HL-60/S4 treated with phorbol 12-myristate 13-acetate at 8.2 ng/mL for 4 days and 3 days (cell line): ENCODE data around the gene NCDN.

Experiments used
- in situ Hi-C: fragments of 300-500 bp; cut with MboI; formaldehyde crosslinking; loops from 2 replicates; pipeline ENCODE4 v1.15.0; 2022; ENCODE audit warnings: low sequenced_read_pairs

Gene NCDN, protein sequence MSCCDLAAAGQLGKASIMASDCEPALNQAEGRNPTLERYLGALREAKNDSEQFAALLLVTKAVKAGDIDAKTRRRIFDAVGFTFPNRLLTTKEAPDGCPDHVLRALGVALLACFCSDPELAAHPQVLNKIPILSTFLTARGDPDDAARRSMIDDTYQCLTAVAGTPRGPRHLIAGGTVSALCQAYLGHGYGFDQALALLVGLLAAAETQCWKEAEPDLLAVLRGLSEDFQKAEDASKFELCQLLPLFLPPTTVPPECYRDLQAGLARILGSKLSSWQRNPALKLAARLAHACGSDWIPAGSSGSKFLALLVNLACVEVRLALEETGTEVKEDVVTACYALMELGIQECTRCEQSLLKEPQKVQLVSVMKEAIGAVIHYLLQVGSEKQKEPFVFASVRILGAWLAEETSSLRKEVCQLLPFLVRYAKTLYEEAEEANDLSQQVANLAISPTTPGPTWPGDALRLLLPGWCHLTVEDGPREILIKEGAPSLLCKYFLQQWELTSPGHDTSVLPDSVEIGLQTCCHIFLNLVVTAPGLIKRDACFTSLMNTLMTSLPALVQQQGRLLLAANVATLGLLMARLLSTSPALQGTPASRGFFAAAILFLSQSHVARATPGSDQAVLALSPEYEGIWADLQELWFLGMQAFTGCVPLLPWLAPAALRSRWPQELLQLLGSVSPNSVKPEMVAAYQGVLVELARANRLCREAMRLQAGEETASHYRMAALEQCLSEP

DNA sequence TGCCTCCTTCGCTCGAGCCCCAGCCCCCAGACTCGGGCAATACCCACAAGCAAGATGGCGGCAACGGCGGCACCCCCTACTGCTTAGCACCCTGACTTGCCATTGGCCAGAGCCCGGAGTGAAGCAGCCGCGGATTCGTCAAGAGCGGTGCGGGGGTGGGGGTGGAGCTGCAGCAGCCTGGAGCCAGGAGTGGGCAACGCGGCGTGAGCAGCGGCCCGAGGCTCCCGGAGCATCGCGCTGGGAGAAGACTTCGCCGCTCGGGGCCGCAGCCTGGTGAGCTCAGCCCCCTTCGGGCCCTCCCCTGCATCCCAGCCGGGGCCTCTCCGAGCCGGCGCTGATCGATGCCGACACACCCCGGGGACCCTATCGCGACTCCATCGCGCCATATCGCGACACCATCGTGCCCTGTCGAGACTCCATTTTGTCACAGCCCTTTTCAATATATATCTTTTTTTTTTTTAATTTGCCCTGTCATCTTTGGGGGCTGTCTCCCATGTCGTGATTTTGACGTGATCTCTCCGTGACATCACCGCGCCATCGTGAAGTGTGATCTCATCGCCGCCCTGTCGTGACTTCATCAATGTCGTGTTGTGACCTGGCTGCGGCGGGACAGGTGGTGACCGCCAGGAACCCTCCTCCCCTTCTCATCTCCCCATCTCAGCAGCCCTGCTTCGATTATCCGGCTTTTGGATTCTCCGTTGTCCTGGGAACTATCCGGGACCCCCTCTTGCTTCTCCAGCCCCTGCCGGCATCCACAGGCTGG lies at the start of gene NCDN:
NCDN (plus strand) TSS at position 189 of the 763 bp plus-strand sequence; CDS start at position 581, 392 bp downstream.
- in situ Hi-C loops = no loop called here

- in situ Hi-C loops = no loop called here
Observed at GRCh38 chr1:35507947-35508346, 49.7 kb upstream of the NCDN start.

DNA sequence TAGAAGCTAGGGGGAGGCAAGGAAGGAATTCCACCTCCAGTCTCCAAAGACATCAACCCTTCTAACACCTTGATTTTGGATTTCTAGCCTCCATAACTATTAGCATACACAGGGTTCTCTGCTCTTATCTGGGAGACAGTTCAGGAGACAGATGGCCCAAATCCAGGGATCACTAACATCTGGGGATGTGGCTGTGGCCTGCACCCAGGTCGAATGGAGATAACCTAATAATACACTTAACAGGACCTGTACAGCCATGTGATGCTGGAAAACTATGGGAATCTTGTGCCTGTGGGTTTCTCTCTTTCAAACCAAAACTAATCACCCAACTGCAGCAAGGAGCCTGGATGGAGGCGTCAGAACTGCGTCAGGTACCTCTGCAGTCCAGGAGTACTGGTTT lies 48.0 kb upstream of the NCDN start:
- in situ Hi-C loops = no loop called here

- in situ Hi-C loops = no loop called here
Observed at GRCh38 chr1:35511305-35511704, 46.3 kb upstream of the NCDN start.

DNA sequence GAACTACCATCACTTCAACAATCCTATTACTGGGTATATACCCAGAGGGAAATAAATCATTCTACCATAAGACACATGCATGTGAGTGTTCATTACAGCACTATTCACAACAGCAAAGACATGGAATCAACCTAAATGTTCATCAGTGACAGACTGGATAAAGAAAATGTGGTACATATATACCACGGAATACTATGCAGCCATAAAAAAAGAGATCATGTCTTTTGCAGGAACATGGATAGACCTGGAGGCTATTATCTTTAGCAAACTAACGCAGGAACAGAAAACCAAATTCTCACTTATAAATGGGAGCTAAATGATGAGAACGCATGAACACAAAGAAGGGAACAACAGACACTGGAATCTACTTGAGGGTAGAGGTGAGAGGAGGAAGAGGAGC lies 39.4 kb upstream of the NCDN start:
- in situ Hi-C loops = no loop called here

DNA sequence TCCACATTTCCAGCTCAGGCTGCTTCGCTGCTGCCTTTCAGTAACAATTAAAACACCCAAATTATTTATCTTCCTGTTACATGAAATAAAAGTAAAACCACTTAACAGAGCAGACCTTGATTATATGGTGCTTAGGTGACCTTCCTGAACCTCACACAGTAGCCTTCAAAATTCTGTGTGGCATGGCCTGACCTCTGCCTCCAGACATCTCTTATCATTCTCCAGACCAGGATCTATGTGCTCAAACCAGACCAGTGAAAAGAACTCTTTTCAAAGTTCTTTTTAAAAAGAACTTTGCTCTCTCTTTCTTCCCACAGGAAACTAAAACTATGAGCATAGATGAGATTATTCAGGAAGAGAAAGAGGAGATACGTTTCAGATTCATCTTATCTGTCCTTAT lies 38.2 kb upstream of the NCDN start:
- in situ Hi-C loops = no loop called here

- in situ Hi-C loops = no loop called here
Observed at GRCh38 chr1:35524106-35524505, 33.5 kb upstream of the NCDN start.

GRCh38 chr1:35530168-35530567 lies 27.4 kb upstream of the NCDN start:
- in situ Hi-C loops = no loop called here

DNA sequence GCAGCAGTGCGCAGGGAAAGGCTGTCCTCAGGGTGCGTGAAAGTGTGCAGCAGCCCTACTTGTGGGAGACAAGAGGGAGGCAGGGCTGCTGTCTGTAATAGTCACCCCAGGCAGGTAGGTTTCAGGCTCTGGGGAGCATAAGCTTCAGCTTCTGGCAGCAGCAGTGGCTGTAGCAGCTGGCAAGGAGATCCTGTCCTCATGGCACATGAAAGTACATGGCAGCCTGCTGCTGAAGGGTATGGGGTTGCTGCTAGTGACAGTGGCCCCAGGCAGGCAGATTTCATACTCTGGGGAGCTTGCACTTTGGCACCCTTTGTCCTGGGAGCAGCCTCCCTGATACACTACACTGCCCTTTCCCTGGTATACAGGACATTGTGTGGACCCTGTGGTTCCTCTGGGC lies 26.7 kb upstream of the NCDN start:
- in situ Hi-C loops = no loop called here

DNA sequence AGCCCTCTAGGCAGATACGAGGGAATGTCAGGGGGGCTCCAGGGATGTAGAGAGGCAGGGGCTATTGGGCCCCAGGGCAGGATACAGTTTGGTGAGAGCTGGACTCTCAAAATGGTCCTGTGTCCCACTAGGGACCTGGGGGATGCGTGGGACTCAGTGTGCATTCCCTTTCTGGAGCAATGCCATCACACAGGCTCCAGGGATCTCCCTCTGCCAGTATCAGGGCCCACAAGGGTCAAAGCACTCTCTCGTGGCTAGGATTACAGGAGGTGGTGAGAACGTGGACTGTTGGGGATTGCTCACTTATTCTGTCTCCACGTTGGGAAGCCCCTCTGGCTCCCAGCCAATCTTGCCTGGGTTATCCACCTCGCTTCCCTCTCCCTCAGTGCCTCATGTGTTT lies 26.2 kb upstream of the NCDN start:
- in situ Hi-C loops = no loop called here

GRCh38 chr1:35532497-35533223 lies 24.9 kb upstream of the NCDN start:
- in situ Hi-C loops = no loop called here

DNA sequence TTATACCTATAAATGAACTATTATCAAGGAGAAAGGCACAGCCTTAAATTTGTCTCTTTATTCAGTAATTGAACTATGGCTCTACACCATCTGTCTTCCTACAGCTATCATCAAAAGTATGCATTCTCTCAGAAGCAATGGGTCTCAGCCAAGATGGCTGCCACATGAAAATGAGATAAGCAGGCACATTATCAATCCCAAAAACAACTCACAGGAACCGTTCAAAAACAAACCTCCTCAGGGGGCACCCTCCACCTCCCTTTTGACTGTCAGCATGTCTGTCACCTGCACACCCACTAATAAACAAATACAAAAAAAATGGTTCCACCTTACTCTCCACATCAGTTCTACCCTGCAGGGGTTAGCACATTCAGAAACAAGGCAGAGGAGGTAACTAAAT lies 24.0 kb upstream of the NCDN start:
- in situ Hi-C loops = no loop called here

DNA sequence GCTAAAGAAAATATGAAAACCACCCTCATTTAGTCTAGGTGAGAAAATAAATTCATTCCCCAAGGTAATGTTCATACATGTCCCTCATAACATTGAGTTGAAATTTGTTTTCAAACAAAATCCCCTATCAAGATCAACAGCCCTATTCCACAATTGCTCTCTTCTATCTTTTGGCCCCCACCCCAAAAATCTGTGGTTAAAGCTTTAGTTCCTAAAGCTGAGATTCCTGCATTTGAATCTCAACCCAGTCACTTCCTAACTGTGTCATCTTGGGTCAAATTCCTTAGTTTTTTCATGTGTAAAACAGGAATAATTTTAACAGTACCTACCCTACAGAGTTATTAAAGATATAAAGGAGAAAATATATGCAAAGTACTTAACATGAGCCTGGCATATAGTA lies 22.4 kb upstream of the NCDN start:
- in situ Hi-C loops = no loop called here

DNA sequence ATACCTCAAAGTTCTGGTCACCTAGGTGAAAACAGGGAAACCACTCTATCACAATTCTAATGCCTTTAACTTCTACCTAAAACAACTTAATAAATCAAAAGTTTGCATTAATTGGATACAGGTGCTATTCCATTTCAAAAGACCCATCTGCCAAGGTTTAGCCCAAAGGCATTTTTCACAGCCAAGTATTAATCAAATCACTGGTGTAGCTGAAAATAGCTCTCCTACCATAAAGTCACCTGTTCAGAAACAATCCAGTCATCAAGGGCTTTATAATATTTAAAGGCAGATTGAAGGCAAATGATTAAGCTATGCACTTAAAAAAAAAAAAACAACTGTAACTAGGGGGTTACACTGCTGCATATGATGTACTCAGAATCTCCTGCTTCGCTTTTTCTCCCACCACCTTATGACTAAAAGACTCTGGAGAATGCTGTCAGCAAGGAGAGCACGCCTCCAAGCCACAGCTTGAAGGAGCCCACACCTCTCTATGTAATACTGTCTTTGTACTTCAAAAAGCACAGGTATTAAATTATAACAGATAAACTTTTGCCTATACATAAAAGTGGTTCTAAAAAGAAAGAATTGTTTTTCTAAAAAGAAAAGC lies 20.9 kb upstream of the NCDN start:
- in situ Hi-C loops = no loop called here

GRCh38 chr1:35537806-35538205 lies 19.8 kb upstream of the NCDN start:
- in situ Hi-C loops = no loop called here

- in situ Hi-C loops = no loop called here
Observed at GRCh38 chr1:35539073-35539823, 18.4 kb upstream of the NCDN start.

DNA sequence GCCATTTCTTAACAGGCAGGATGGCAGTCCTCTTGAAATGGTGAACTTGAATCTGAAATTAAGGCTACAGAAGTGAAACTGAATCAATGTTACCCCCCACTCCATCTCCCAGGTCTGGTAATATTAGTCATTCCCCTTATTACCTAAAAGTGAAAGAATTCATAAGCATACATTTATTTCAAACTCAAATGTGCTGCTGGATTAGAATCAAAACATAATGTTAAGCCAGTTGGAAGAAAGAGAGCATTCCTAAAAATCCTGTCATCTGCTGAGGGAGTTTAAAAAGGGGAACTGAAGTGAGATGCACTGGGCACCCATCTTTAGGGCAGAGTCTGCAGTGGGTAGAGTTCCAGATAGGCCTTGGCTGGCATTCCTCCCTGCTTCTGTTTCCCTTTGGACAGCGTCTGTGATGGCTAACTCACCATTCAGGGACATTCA lies 17.8 kb upstream of the NCDN start:
- in situ Hi-C loops = no loop called here

DNA sequence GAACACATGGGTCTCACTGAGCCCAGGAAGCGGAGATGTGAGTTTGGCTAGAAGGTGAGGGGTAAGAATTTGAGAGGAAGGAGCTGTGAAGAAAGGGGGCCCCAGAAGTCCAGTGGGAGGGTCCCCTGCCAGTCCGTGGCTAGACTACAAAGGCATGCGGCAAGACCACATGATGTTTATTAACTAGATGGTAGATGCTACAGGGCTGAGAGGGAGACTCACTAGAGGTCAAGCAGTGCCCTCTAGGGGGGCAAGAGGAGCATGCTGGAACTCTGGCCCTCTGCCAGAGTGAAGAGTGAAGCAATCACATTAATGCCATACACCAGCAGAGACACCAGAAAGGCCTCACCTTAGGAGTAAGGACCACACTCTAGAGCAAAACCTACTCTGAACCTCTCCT lies 12.6 kb upstream of the NCDN start:
- in situ Hi-C loops = no loop called here

GRCh38 chr1:35546614-35547013 lies 11.0 kb upstream of the NCDN start:
- in situ Hi-C loops = no loop called here

- in situ Hi-C loops = no loop called here
Observed at GRCh38 chr1:35553851-35554250, 3.7 kb upstream of the NCDN start.
